ENCODE data around the gene GRIPAP1. TPM values are rescaled to one million over a fixed set of nuclear protein-coding genes. Genes with fewer than 3 reads are reported as not detected.
A peak's percentile ranks its signal among the peaks of the same experiment; 100 is the strongest.

GRIPAP1 gene
- total RNA-seq, 1 donor from 2014 or later, result 52.8 TPM

GRCh38 chrX:48965959-48966358 is 36.1 kb downstream of the GRIPAP1 start:
- Histone ChIP-seq H3K27me3 (no peaks in the 10 kb centered on the region), H3K27ac (no peak overlapping the region), H3K36me3 (no peaks in the 10 kb centered on the region), H3K4me3 (no peak overlapping the region), H3K4me1 (no peaks in the 10 kb centered on the region), H3K9me3 (no peaks in the 10 kb centered on the region)
- DNase-seq, result no peak
- TF ChIP-seq CTCF (IDR thresholded peaks at IDR 0.05), result no peak
- intact Hi-C loops (cut with DNase I), result no loop called here
- ATAC-seq, result no peak

- Histone ChIP-seq H3K36me3 (no peaks in the 10 kb centered on the region), H3K4me1 (no peaks in the 10 kb centered on the region), H3K9me3 (no peaks in the 10 kb centered on the region), H3K27ac (no peak overlapping the region), H3K27me3 (no peaks in the 10 kb centered on the region), H3K4me3 (no peak overlapping the region)
- DNase-seq (no peak), ATAC-seq (no peak)
- intact Hi-C loops (cut with DNase I), result no loop called here
- TF ChIP-seq CTCF (IDR thresholded peaks at IDR 0.05), result no peak
Measured at GRCh38 chrX:48961585-48962091, 40.4 kb downstream of the GRIPAP1 start.

- intact Hi-C loops (cut with DNase I), result no loop called here
- ATAC-seq, result no peak
Measured at GRCh38 chrX:48960291-48960690, 41.8 kb downstream of the GRIPAP1 start.

GRCh38 chrX:48958635-48959094 is 43.4 kb downstream of the GRIPAP1 start:
- DNase-seq (peak; percentile 64), ATAC-seq (no peak)
- Histone ChIP-seq H3K4me3 (peak overlapping the region; percentile 57), H3K27ac (peak overlapping the region; percentile 95), H3K27me3 (no peaks in the 10 kb centered on the region), H3K4me1 (peaks cover 14% of the 10 kb centered on the region), H3K36me3 (no peaks in the 10 kb centered on the region), H3K9me3 (no peaks in the 10 kb centered on the region)
- intact Hi-C loops (cut with DNase I), result no loop called here
- TF ChIP-seq CTCF (IDR thresholded peaks at IDR 0.05), result no peak

More at GRCh38 chrX:48960291-48960690, 41.8 kb downstream of the GRIPAP1 start:
- DNase-seq, result no peak
- H3K36me3 ChIP-seq, result no peaks in the 10 kb centered on the region
- no peak for TF ChIP-seq CTCF (IDR thresholded peaks at IDR 0.05)
- no peaks in the 10 kb centered on the region for H3K9me3 ChIP-seq
- peaks cover 8% of the 10 kb centered on the region for H3K4me1 ChIP-seq
- no peaks in the 10 kb centered on the region for H3K27me3 ChIP-seq
- no peak overlapping the region for H3K4me3 ChIP-seq
- H3K27ac ChIP-seq, result no peak overlapping the region

- TF ChIP-seq CTCF (IDR thresholded peaks at IDR 0.05), result no peak
- H3K4me3 ChIP-seq, result peak overlapping the region; percentile 57
- peak overlapping the region; percentile 95 for H3K27ac ChIP-seq
- no peaks in the 10 kb centered on the region for H3K36me3 ChIP-seq
- peak; percentile 96 for DNase-seq
- H3K9me3 ChIP-seq, result no peaks in the 10 kb centered on the region
- H3K4me1 ChIP-seq, result peaks cover 14% of the 10 kb centered on the region
- H3K27me3 ChIP-seq, result no peaks in the 10 kb centered on the region
- intact Hi-C loops (cut with DNase I), result no loop called here
- ATAC-seq, result peak; percentile 92
Measured at GRCh38 chrX:48957827-48958634, 44.0 kb downstream of the GRIPAP1 start.

Measured in upper lobe of right lung (tissue), 1 donor.